Activated T-helper 9 cell treated with anti-CD3 and anti-CD28 coated beads, Interleukin-2, amount 50 U/mL, for 16 hours (primary cell): ENCODE results near the gene APCDD1.
A peak's percentile ranks its signal among the peaks of the same experiment; 100 is the strongest.
"Not testable (repeated sequence)": the region's sequence is repeated elsewhere in the genome, so short reads cannot be mapped to it uniquely, and the experiment has no call there.

Experiments used
- DNase-seq: peaks from one replicate; pipeline ENCODE4 v3.0.0-alpha.2; 2020; ENCODE audit warnings: low read depth

APCDD1 gene

GRCh38 chr18:10495936-10496335 lies 41.5 kb downstream of the APCDD1 start:
- DNase-seq = no peak

DNA sequence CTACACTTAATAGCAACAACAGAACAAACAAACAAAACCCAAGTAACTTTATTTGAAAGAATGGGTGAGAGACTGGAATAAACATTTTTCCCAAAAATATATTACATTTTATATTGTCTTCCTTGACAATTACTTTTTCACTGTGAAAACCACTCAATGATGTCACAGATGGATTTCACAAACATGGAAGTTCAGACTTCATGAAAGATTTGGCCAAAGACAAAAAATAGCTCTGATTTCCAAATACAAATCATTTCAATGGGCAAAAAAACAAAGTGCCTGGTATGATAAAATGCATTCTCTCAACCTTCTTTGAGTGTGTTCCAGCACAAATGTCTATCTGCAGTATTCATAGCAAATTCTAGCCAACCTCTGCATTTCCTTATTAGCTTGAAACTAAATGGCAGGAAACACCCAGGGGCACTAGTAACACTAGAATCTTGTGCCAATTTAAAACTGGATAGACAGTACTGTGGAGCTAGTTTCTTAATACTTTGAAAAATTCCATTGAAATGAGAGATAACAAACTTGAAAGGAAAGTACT lies 42.8 kb downstream of the APCDD1 start:
- no peak for DNase-seq

DNA sequence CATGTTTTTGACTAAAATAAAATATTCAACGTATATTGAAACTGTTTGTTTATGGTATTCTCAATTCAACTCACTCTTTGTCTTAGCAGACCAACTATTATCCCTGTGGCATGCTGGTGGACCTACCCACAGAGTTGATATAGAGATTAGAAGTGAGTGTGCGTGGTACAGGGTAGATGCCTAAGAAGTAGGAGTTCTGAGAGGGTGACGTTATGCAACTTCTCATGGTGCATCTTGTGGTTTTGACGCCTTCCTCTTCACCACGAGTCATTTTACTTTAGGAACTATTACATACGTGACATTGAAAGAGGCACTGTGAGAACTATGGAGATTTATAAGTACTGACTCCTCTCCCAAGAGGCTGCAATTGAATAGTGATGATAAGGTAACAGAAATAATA lies 44.8 kb downstream of the APCDD1 start:
- DNase-seq = no peak

DNA sequence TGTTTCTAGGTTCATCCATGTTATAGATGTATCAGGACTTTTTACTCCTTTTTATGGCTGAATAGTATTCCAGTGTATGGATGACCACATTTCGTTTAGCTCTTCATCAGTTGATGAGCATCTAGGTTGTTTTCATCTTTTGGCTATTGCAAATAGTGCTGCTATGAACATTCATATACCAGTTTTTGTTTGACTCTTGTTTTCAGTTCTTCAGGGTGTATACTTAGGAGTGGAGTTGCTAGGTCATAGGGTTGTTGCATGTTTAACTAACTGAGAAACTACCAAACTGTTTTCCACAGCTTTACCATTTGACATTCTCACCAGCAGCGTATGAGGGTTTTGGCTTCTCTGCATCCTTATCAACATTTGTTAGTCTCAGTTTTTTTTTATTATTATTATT lies 45.6 kb downstream of the APCDD1 start:
- DNase-seq = no peak

- DNase-seq = no peak
Observed at GRCh38 chr18:10504723-10505122, 50.3 kb downstream of the APCDD1 start.

DNA sequence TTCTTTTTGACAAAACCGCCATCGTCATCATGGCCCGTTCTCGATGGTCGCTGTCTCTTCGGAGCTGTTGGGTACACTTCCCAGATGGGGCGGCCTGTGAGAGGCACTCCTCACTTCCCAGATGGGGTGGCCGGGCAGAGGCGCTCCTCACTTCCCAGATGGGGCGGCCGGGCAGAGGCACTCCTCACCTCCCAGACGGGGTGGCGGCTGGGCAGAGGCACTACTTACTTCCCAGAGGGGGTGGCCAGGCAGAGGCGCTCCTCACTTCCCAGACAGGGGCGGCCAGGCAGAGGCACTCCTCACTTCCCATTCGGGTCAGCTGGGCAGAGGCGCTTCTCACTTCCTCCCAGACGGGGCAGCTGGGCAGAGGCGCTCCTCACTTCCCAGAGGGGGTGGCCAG lies 51.5 kb downstream of the APCDD1 start:
- DNase-seq = not testable (repeated sequence)

DNA sequence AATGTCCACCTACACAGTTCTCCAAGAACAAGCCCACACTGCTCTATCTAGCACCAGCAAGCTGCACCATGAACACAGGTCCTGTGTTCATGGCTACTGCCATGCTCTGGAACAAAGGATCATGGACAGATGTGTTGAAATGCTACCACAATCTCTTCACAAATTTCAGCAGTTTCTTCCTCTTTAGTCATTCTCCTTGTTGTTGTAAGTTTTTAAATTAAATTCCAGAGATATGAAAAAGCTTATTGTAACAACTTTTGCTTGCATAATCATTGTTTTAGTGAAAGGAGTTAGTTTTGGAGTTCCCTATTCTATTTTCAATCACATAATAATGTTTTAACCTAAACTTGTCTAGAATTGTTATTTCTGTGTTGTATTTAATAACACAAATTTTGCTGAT lies 54.2 kb downstream of the APCDD1 start:
- DNase-seq = no peak

GRCh38 chr18:10511236-10511635 lies 56.8 kb downstream of the APCDD1 start:
- no peak for DNase-seq

- DNase-seq = no peak
Observed at GRCh38 chr18:10514082-10514481, 59.6 kb downstream of the APCDD1 start.

DNA sequence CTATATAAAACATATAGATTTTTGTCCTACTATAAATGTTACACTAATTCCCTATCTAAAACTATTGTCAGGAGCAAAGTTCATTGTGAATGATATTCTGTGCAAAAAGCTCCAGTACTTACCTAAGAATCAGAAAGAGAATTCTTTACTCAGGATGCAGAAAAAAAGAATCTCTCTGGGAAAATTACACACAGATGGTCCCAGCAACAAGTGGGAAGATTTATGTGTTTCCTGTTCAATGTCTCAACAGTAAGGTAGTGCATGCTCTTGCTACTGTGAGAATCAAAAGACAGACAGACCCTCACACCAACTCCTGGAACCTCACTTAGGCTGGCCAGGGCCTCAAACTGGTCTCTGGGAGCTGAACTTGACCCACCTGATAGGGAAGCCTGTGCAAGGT lies 60.2 kb downstream of the APCDD1 start:
- DNase-seq = no peak

- DNase-seq = no peak
Observed at GRCh38 chr18:10515456-10515855, 61.0 kb downstream of the APCDD1 start.

DNA sequence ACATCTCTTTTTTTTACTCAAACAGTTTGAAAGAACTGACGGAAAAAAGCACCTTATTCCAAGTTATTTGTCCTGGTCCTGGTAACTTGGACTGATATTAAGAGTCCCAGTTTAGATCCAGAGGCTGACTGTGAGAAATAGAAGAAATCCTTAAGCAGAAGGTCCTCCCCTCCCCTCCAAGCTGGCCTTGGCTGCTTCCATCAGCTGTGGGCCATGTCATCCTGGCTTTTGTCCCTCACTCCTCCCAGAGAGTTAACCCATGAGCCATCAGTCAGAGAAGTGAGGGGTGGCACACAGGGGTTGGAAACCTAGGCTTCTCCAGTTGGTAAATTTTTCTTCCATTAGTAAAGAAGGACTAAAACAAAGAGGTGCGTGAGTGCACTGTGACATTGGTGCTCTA lies 61.6 kb downstream of the APCDD1 start:
- DNase-seq = no peak

DNA sequence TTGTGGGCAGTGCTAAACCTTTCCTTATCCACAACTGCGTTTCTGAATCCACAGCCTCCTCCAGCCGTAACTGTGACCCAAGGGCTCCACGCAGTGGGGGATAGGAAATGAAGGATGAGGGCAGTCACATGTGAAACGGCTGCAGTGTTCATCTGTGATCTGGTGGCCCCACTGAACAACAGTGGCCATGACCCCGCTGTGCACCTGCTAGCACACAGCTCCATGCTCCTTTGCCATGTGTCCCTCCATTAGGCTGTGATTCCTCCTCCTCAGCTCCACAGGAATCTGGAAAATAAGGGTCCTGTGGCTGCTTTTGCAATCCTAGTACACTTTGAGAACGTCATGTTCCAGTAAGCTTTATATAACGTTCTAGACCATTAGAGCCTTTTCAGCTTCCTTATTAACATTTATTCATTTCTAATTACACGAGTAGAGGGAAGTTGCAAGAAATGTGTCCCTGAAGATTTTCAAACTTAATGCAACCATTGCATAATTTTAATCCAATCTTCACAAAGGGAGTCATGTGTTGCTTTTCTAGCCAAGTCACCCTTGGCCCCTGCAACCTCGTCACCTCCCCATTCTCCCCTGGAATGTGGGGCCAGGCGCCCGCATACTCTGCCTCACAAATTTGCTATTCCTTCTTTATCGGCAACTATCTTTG lies 64.3 kb downstream of the APCDD1 start:
- no peak for DNase-seq

- no peak for DNase-seq
Observed at GRCh38 chr18:10519366-10519765, 64.9 kb downstream of the APCDD1 start.

DNA sequence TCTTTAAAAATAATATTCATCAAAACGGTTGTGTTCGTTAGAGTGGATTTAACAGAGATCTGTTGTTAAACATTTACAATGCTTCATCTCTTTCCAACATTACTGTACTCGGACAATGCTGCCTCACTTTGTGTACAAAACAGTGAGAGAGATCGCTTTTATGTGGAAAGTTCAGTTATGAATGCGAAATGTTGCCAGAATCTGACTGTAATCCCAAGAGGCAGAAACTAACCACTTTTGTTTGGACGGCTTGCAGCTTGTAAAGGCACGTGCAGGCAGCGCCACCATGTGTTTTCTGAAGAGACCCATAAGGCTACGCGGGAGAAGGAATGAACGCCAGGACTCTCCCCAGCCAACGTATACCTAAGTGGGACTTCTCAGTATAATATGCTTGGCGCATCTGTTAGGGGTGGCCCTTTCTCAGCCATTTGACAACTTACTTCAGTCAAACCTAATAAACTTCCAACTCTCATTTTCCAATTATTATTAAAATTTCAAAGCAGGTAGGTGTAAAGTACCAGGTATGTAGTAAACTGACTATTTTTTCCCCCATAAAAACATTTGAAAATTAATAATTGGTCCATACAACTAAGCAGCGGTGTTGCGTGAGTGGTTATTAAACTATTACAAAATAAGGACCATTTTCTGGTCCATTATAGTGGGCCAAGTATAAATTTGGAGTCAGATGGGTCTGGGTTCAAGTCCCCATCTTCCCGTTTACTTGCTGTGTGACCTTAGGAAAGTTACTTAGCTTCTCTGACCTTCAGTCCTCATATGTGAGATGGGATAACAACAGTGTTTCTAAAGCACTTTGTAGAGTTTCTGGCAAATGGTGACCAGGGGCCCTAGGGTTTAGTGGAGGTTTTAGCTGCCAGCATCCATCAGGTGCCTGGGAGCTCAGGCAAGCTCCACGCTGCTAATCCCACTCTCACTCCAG lies 65.8 kb downstream of the APCDD1 start:
- peak; percentile 28 for DNase-seq

GRCh38 chr18:10521566-10521965 lies 67.1 kb downstream of the APCDD1 start:
- DNase-seq = no peak

DNA sequence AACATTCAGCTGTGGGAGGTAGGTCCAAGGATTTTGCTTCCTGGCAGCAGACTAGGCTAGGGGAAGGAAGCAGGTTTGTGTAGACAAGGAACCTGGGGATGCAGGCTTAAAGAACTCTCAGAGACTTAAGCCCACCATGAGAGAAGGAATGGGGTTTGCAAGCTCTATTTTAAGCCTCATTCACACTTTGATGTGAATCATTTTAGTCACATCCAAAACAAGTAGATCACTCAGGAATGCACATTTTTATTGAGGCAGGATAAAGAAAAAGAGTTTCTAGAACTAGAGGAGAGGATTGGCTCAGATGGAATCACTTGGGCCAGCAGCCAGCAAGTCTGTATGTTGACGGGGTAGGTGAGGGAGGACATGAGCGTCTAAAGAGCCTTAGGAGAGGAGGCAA lies 68.1 kb downstream of the APCDD1 start:
- DNase-seq = no peak

- no peak for DNase-seq
Observed at GRCh38 chr18:10523544-10523943, 69.1 kb downstream of the APCDD1 start.

DNA sequence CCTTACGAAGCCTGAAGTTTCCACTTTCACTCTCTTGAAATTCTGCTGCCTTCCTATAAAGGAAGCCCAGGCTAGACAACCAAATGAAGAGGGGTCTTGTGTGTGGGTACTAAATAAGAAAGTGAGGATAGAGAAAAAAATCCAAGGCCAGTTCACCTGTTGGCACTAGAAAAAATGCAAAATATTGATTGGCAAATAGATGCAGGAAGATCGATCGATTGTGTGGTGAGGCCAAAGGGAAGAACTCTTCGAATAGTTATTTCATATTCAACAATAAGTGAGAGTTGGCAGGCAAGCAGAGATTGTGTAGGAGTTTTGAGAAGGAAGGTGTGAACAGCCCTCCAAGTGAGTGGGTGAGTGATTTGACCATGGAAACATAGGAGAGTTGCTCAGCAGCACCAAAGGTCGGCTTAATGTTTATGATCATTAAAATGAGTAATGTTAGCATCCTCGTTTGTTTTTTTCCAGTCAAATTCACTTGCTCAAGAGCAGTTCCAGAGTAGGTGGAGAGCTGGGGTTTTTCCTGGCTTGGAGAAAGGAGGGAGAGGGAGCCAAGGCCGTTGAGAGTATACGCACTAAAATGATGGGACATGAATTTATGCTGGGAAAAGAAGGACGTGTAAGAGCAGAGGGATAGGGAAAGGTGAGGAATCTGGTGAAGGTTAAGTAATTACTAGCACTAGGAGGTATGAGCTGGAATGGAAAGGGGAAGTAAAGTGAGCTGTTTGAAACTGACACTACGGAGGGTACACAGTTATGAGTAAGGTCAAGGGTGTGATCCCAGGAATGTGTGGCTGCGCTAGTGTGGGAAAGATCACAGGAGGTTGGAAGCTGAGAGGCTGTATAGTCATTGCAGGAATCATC lies 70.3 kb downstream of the APCDD1 start:
- DNase-seq = no peak

GRCh38 chr18:10525371-10525691 lies 70.9 kb downstream of the APCDD1 start:
- no peak for DNase-seq

DNA sequence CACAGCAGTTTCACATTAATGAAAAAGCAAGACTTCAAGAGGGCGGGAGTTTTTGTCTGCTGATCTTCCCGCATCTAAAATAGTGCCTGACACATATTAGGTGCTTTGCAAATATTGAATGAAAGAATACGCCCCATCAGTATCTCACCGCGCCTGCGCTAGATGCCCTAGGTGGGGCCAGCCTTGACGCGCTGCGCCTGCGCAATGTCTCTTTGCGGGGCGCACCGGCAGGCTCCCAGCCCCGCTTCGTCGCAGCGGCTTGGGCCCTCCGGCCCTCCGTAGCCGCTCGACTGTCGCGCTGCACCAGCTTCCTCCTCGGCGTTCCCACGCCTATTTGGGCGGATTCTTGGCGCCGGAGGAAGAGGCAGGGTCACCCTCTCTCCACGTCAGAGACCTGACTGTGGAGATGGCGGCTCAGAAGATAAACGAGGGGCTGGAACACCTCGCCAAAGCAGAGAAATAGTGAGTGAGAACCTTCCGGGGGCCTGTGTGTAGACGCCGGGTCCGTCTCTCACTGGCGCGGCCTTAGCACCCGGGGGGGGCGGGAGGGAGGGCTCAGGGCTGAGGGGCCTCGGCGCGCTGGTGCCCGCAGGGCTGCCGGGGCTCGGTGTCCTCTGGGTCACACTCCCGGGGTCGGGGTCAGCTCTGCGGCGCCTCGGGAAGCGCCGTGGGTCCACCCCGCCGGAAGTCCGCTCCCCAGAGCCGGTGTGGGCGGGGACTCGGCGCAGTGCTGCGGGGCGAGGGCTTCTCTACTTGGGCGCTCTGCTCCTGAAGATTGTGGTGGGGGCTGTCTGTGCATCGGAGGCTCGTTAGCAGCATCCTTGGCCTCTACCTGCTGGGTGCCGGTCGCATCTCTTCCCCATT lies 71.5 kb downstream of the APCDD1 start, which contains the start of gene NAPG:
NAPG (plus strand) TSS at position 331 of the 864 bp plus-strand sequence; CDS start at position 407, 76 bp downstream.
- DNase-seq = peak; percentile 88
